HepG2 (cell line): ENCODE measurements around the gene MIEF2. TPM values are rescaled to one million over a fixed set of nuclear protein-coding genes. Genes with fewer than 3 reads are reported as not detected.

Experiments used
- GLI4 ChIP-seq: sonication (generic); formaldehyde crosslinking; IDR thresholded peaks from 2 replicates; pipeline ENCODE4 v1.5.1; 2020; ENCODE audit warnings: missing genetic modification reagents, mild to moderate bottlenecking, moderate library complexity, borderline replicate concordance
- GTF3A ChIP-seq: sonication (generic); formaldehyde crosslinking; conservative IDR thresholded peaks from 2 replicates; pipeline ENCODE4 v1.4.0; 2020; ENCODE audit warnings: mild to moderate bottlenecking, missing genetic modification reagents
- PAX8 ChIP-seq: sonication (generic); formaldehyde crosslinking; IDR thresholded peaks from 2 replicates; pipeline ENCODE4 v1.8.0; 2022; ENCODE audit warnings: mild to moderate bottlenecking, missing genetic modification reagents, borderline replicate concordance
- RBM22 ChIP-seq: fragments of 200-400 bp; formaldehyde crosslinking; optimal IDR thresholded peaks from 2 replicates; pipeline ENCODE3; 2017; ENCODE audit warnings: mild to moderate bottlenecking, low read length, moderate library complexity
- TEAD3 ChIP-seq: optimal IDR thresholded peaks from 2 replicates; pipeline ENCODE3; 2016; ENCODE audit warnings: borderline replicate concordance
- ZBTB14 ChIP-seq: sonication (generic); formaldehyde crosslinking; IDR thresholded peaks from 2 replicates; pipeline ENCODE4 v1.4.0; 2020; ENCODE audit warnings: missing genetic modification reagents
- ZNF431 ChIP-seq: sonication (generic); formaldehyde crosslinking; IDR thresholded peaks from 2 replicates; pipeline ENCODE4 v1.9.0; 2022; ENCODE audit warnings: missing genetic modification reagents, low read depth, mild to moderate bottlenecking, borderline replicate concordance
- ZNF605 ChIP-seq: sonication (generic); formaldehyde crosslinking; IDR thresholded peaks from 2 replicates; pipeline ENCODE4 v1.8.0; 2022; ENCODE audit warnings: mild to moderate bottlenecking, missing genetic modification reagents
- ZUFSP ChIP-seq: sonication (generic); formaldehyde crosslinking; IDR thresholded peaks from 2 replicates; pipeline ENCODE4 v1.9.0; 2021; ENCODE audit warnings: missing genetic modification reagents, mild to moderate bottlenecking, borderline replicate concordance
- polyA plus RNA-seq, 8 experiments: library from polyadenylated mRNA; depleted of rRNA in 3 of 8; stranded (reverse) in 7 of 8; unstranded in 1 of 8; fragments of >200 nt; fragmentation: Illumina TruSeq in 4 of 8; extraction: Trizol in 4 of 8; gene quantifications; 2 replicates each; pipeline versions ENCODE4 v1.2.1 to v1.2.3, GENCODE V29; 2011 to 2016; ENCODE audit warnings: low read depth in 4 of 8, missing spikeins in 1 of 8, mixed read lengths in 1 of 8; ENCODE audit not compliant: insufficient read depth in 1 of 8
- total RNA-seq, 5 experiments: library from RNA; depleted of rRNA; stranded (reverse); fragments of >200 nt; fragmentation: Illumina TruSeq; extraction: Trizol; gene quantifications; 2 replicates each; pipeline ENCODE4 v1.2.3, GENCODE V29; 2016; ENCODE audit warnings: low read depth in 1 of 5
- TF ChIP-seq, protein P1 (sequence below): sonication (generic); formaldehyde crosslinking; IDR thresholded peaks from 2 replicates; pipeline ENCODE4 v1.8.1; 2023; ENCODE audit warnings: mild to moderate bottlenecking, missing genetic modification reagents

Gene MIEF2
- total and polyA plus RNA-seq, 2 of the 13 experiments (the other 11 are each of a cell fraction or from before 2014, with no cell fraction given) = 6.0 to 8.0 TPM

- TF ChIP-seq ZUFSP (CRISPR knock-in tag) (no peak), ZNF431 (CRISPR knock-in tag) (no peak), GTF3A (no peak), ZBTB14 (CRISPR knock-in tag) (no peak), PAX8 (CRISPR knock-in tag) (0 out of 2 replicates have a peak, but pooled peaks have one; percentile 6), TEAD3 (CRISPR knock-in tag) (no peak), ZNF605 (CRISPR knock-in tag) (no peak), GLI4 (0 out of 2 replicates have a peak, but pooled peaks have one; percentile 37), RBM22 (no peak)
- TF ChIP-seq, protein P1, sequence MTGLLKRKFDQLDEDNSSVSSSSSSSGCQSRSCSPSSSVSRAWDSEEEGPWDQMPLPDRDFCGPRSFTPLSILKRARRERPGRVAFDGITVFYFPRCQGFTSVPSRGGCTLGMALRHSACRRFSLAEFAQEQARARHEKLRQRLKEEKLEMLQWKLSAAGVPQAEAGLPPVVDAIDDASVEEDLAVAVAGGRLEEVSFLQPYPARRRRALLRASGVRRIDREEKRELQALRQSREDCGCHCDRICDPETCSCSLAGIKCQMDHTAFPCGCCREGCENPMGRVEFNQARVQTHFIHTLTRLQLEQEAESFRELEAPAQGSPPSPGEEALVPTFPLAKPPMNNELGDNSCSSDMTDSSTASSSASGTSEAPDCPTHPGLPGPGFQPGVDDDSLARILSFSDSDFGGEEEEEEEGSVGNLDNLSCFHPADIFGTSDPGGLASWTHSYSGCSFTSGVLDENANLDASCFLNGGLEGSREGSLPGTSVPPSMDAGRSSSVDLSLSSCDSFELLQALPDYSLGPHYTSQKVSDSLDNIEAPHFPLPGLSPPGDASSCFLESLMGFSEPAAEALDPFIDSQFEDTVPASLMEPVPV (CRISPR knock-in tag) = no peak
Observed at GRCh38 chr17:18315562-18315922, 55.1 kb downstream of the MIEF2 start (continued).
